Activated T-helper 1 cell treated with anti-CD3 and anti-CD28 coated beads, Interleukin-2, amount 50 U/mL, for 16 hours (primary cell): ENCODE results near the gene GPR52.

Experiments used
- DNase-seq, 2 donors: peaks; one replicate each; pipeline ENCODE4 v3.0.0-alpha.2; 2020; ENCODE audit warnings: low read depth in 1 of 2, low spot score in 1 of 2

Gene GPR52

GRCh38 chr1:174465855-174466254 is 18.1 kb downstream of the GPR52 start:
- no peak for DNase-seq

DNA sequence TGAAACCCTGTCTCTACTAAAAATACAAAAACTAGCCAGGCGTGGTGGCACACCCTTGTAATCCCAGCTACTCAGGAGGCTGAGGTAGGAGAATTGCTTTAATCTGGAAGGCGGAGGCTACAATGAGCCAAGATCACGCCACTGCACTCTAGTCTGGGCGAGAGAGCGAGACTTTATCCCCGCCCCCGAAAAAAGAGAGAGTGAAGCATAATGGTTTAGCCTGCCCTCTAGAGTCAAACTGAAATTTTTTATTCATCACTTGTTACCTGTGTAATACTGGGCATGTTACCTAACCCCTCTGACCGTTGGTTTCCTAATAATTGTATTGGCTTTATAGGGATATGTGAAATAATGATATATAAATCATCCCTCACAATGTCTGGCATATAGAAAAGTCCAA is 18.8 kb downstream of the GPR52 start:
- DNase-seq, result no peak

- no peak for DNase-seq
Measured at GRCh38 chr1:174469052-174469451, 21.3 kb downstream of the GPR52 start.

DNA sequence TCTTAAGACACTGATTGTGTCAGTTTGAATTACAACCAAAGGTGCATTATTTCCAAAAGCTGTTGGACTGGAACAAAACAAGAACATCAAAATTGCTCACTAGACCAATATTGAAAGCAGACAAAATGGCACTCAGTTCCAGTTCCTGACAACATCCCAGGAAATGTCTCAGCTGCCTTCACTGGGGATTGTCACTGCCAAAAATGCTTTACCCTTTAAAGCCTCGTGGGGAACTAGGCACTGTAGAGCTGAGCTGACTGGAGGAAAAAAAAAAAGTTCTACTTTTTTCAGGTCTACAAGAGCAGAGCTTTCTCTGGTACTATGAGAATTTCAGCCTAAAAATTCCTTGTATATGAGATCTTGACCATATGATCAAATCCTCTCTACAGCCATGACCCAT is 21.9 kb downstream of the GPR52 start:
- DNase-seq, result no peak

DNA sequence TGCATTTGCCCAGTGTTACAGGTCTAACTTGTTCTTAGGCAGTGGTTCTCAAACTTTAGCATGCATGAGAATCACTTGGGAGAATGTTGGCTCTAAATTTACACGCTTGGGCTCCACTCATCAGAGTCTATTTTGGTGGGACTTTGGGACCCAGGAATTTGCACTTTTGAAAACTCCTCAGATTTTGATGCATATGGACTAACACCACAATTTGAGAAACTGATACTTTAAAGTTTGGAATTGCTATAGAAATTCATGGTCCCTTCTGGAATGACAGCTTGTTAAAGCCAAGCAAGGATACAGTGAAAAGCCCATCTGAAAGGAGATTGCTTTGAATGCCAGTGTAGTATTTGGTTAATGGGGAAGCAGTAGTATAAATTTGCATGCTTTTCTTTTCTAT is 31.5 kb downstream of the GPR52 start:
- DNase-seq, result no peak

DNA sequence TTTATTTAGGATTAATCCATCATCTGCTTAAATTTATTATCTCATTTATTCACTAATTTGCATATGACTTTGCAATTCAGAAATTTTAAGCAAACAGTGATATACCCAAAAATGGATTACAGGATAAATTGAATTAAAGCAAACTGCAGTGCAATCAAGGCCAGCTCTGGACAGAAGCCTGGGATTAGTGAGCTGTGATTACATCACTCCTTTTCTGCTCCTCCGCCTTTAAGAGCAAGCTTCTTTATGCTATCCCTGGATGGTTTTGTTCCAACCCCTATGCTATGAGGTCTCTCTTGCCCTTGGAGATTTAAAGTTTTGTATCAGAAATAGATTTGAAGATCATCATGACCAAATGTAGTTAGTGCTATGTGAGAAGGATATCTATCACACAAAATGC is 32.6 kb downstream of the GPR52 start:
- no peak for DNase-seq

GRCh38 chr1:174491606-174492005 is 43.8 kb downstream of the GPR52 start:
- no peak for DNase-seq

- no peak for DNase-seq
Measured at GRCh38 chr1:174497478-174497877, 49.7 kb downstream of the GPR52 start.
